ENCODE measurements around the gene SOAT1. TPM values are rescaled to one million over a fixed set of nuclear protein-coding genes. Genes with fewer than 3 reads are reported as not detected.

SOAT1 gene
- polyA plus RNA-seq, 1 of the 3 experiments (the other 2 are of a cell fraction), result 8.1 TPM

DNA sequence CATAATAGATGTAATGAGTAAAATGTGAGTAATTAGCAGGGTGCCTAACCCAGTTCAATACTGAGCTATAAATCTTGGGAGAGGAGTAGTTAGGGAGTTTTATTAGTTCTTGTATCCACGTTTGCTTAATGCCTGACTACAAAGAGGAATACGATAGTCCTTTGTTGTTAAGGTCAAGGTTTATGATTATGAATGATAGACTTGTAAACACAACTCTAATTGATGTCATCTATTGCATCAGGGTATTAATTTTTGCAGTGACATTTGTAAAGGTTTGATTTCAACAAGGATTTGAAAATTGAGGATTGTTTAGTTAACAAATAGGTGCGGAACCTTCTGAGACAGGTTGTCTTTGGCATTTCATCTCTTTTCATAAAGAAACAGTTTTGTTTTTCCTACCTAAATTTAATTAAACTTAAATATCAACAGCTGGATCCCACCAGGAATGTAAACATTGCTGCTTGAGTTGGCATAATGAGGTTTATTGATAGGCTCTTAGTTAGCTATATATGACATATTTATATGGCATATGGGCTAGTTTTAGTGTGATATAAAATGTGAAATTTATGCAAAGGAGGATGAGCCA lies 9.7 kb downstream of the SOAT1 start:
- 98% methylated on average over 3 of the region's 3 CpGs for WGBS (ENCODE audit: low lambda C conversion rate)

More for the DNA sequence above, 9.7 kb downstream of the SOAT1 start:
- no peak for TF ChIP-seq RCOR1 (IDR thresholded peaks at IDR 0.05; ENCODE audit: low read length)
- TF ChIP-seq MXI1 (IDR thresholded peaks at IDR 0.05; ENCODE audit: low read depth, low read length), result no peak
- TF ChIP-seq, protein P1, sequence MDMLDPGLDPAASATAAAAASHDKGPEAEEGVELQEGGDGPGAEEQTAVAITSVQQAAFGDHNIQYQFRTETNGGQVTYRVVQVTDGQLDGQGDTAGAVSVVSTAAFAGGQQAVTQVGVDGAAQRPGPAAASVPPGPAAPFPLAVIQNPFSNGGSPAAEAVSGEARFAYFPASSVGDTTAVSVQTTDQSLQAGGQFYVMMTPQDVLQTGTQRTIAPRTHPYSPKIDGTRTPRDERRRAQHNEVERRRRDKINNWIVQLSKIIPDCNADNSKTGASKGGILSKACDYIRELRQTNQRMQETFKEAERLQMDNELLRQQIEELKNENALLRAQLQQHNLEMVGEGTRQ (IDR thresholded peaks at IDR 0.05; ENCODE audit: borderline replicate concordance, low read depth, low read length), result no peak
- TF ChIP-seq JUND (IDR thresholded peaks at IDR 0.05), result no peak
- TF ChIP-seq, protein P2, sequence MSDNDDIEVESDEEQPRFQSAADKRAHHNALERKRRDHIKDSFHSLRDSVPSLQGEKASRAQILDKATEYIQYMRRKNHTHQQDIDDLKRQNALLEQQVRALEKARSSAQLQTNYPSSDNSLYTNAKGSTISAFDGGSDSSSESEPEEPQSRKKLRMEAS (IDR thresholded peaks at IDR 0.05; ENCODE audit: low read depth), result no peak
- TF ChIP-seq NRF1 (IDR thresholded peaks at IDR 0.05; ENCODE audit: low read depth, low read length), result no peak
- TF ChIP-seq GATA2 (CRISPR knock-in tag; IDR thresholded peaks at IDR 0.05), result no peak
- TF ChIP-seq SMC3 (IDR thresholded peaks at IDR 0.05; ENCODE audit: low read depth, low read length), result no peak
- TF ChIP-seq RXRA (IDR thresholded peaks at IDR 0.05; ENCODE audit: borderline replicate concordance, low read depth), result no peak
- TF ChIP-seq, protein P3, sequence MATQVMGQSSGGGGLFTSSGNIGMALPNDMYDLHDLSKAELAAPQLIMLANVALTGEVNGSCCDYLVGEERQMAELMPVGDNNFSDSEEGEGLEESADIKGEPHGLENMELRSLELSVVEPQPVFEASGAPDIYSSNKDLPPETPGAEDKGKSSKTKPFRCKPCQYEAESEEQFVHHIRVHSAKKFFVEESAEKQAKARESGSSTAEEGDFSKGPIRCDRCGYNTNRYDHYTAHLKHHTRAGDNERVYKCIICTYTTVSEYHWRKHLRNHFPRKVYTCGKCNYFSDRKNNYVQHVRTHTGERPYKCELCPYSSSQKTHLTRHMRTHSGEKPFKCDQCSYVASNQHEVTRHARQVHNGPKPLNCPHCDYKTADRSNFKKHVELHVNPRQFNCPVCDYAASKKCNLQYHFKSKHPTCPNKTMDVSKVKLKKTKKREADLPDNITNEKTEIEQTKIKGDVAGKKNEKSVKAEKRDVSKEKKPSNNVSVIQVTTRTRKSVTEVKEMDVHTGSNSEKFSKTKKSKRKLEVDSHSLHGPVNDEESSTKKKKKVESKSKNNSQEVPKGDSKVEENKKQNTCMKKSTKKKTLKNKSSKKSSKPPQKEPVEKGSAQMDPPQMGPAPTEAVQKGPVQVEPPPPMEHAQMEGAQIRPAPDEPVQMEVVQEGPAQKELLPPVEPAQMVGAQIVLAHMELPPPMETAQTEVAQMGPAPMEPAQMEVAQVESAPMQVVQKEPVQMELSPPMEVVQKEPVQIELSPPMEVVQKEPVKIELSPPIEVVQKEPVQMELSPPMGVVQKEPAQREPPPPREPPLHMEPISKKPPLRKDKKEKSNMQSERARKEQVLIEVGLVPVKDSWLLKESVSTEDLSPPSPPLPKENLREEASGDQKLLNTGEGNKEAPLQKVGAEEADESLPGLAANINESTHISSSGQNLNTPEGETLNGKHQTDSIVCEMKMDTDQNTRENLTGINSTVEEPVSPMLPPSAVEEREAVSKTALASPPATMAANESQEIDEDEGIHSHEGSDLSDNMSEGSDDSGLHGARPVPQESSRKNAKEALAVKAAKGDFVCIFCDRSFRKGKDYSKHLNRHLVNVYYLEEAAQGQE (IDR thresholded peaks at IDR 0.05; ENCODE audit: low read depth, low read length), result no peak
- no peak for TF ChIP-seq GABPA (IDR thresholded peaks at IDR 0.05; ENCODE audit: low read depth)
- TF ChIP-seq, protein P4, sequence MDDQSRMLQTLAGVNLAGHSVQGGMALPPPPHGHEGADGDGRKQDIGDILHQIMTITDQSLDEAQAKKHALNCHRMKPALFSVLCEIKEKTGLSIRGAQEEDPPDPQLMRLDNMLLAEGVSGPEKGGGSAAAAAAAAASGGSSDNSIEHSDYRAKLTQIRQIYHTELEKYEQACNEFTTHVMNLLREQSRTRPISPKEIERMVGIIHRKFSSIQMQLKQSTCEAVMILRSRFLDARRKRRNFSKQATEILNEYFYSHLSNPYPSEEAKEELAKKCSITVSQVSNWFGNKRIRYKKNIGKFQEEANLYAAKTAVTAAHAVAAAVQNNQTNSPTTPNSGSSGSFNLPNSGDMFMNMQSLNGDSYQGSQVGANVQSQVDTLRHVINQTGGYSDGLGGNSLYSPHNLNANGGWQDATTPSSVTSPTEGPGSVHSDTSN (IDR thresholded peaks at IDR 0.05), result no peak
- no peak for TF ChIP-seq EZH2phosphoT487 (IDR thresholded peaks at IDR 0.05; ENCODE audit: borderline replicate concordance, low read depth)
- no peak for TF ChIP-seq ELF1 (IDR thresholded peaks at IDR 0.05)
- TF ChIP-seq POLR2AphosphoS5 (IDR thresholded peaks at IDR 0.05; ENCODE audit: low read depth, low read length), result no peak
- Histone ChIP-seq H3K4me2 (no peak overlapping the region), H3F3A (replicated peaks; ENCODE audit: insufficient read depth) (peaks cover 4% of the 10 kb centered on the region), H3K79me2 (ENCODE audit: insufficient read depth) (peaks cover 93% of the 10 kb centered on the region), H3K27me3 (ENCODE audit: insufficient read depth) (no peaks in the 10 kb centered on the region), H3K4me1 (ENCODE audit: control insufficient read depth in 1 of 2, insufficient read depth in 2 of 2, low read depth in 1 of 2, low read length in 1 of 2) (no peaks in the 10 kb centered on the region), H3K4me3 (ENCODE audit: low read depth in 2 of 2, low read length in 1 of 2) (no peak overlapping the region), H3K9me2 (no peaks in the 10 kb centered on the region), H3K27ac (ENCODE audit: low read depth in 2 of 2, low read length in 1 of 2) (no peak overlapping the region), H3K9me3 (no peaks in the 10 kb centered on the region), H3K9ac (no peak overlapping the region), H2AFZ (ENCODE audit: low read depth) (no peak overlapping the region), H3K36me3 (replicated peaks in 1 of 2; ENCODE audit: control insufficient read depth in 1 of 2, insufficient read depth in 2 of 2, low read length in 1 of 2) (peaks cover 6 to 24% of the 10 kb centered on the region in 2 experiments), H4K20me1 (ENCODE audit: insufficient read depth) (no peaks in the 10 kb centered on the region; the same call in 1 of the 2 replicates)
- no peak for DNase-seq
- CTCF ChIA-PET, result interaction anchor here (0.7 kb wide), 1 partner anchor 23 kb away, joined by 3 read pairs; no protein-coding TSS in a partner anchor
- POLR2A ChIA-PET, result no interaction called here

All from SK-N-SH (cell line).